ENCODE results near the gene VSX1.

Gene VSX1

DNA sequence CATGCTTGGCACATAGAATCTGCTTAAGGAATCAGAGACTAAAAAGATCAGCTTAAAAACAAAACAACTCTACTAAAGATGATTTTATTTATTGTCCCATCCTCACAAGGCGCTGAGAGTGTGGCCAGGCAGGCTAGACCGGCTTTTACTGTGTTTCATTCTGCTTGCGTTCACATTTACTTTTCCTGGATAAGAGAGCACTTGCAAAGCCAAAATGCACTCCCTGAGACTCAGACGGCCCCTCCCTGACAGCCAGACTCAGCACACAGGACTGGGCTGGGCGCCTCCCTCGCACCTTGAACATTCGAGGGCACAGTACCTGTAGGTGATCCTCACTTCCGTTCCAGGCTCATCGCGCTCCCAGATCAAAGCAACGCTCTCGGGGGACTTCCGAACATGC, 34.2 kb downstream of the VSX1 start:
- no peak overlapping the region for H3K4me3 ChIP-seq (ENCODE audit: low read depth in 1 of 5, low read length in 5 of 5)
- H3K4me1 ChIP-seq (ENCODE audit: control insufficient read depth in 5 of 5, insufficient read depth in 5 of 5, low read length in 5 of 5), result peaks cover 16 to 57% (median 47%) of the 10 kb centered on the region in 5 donors
- H3K27ac ChIP-seq (ENCODE audit: low read depth, low read length), result no peak overlapping the region
- no peaks in the 10 kb centered on the region for H3K9me3 ChIP-seq (ENCODE audit: control insufficient read depth in 5 of 5, low read length in 5 of 5)
- H3K27me3 ChIP-seq (ENCODE audit: control insufficient read depth in 5 of 5, insufficient read depth in 4 of 5, low read length in 5 of 5), result no peaks in the 10 kb centered on the region
- peaks cover 0 to 26% (median 17%) of the 10 kb centered on the region in 5 donors for H3K36me3 ChIP-seq (ENCODE audit: control insufficient read depth in 5 of 5, insufficient read depth in 5 of 5, low read length in 5 of 5)
- H3K9ac ChIP-seq (ENCODE audit: low read length in 5 of 5), result no peak overlapping the region

GRCh38 chr20:25046736-25047666, 34.9 kb downstream of the VSX1 start:
- Histone ChIP-seq H3K4me1 (ENCODE audit: control insufficient read depth in 5 of 5, insufficient read depth in 5 of 5, low read length in 5 of 5) (peaks cover 14 to 57% (median 47%) of the 10 kb centered on the region in 5 donors), H3K27ac (ENCODE audit: low read depth, low read length) (no peak overlapping the region), H3K9me3 (ENCODE audit: control insufficient read depth in 5 of 5, low read length in 5 of 5) (no peaks in the 10 kb centered on the region), H3K4me3 (ENCODE audit: low read depth in 1 of 5, low read length in 5 of 5) (no peak overlapping the region), H3K36me3 (ENCODE audit: control insufficient read depth in 5 of 5, insufficient read depth in 5 of 5, low read length in 5 of 5) (peaks cover 0 to 26% (median 17%) of the 10 kb centered on the region in 5 donors), H3K9ac (ENCODE audit: low read length in 5 of 5) (no peak overlapping the region), H3K27me3 (ENCODE audit: control insufficient read depth in 5 of 5, insufficient read depth in 4 of 5, low read length in 5 of 5) (no peaks in the 10 kb centered on the region)

DNA sequence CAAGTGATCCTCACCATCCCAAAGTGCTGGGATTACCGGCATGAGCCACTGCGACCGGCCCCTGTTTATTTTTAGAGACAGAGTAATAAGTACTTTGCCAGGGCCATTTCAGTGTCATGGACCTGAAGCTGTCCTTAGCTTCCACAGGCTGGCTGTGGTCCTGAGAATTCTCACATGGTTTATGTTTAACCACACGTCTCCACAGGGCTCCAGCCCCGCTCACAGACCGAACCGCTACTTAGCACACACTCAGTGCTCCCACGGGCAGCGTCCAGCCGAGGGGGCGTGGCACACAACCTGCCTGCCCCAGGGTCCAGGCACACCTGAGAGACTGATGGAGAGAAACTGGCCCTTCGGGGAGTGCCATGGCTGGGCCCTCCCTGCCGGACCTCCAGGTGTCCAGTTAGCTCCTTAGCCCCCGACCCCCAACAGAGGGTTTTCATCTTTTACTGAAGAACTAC, 35.7 kb downstream of the VSX1 start:
- Histone ChIP-seq H3K4me3 (ENCODE audit: low read depth in 1 of 5, low read length in 5 of 5) (no peak overlapping the region), H3K9ac (ENCODE audit: low read length in 5 of 5) (no peak overlapping the region), H3K4me1 (ENCODE audit: control insufficient read depth in 5 of 5, insufficient read depth in 5 of 5, low read length in 5 of 5) (peaks cover 14 to 57% (median 41%) of the 10 kb centered on the region in 5 donors), H3K9me3 (ENCODE audit: control insufficient read depth in 5 of 5, low read length in 5 of 5) (no peaks in the 10 kb centered on the region), H3K36me3 (ENCODE audit: control insufficient read depth in 5 of 5, insufficient read depth in 5 of 5, low read length in 5 of 5) (peaks cover 0 to 26% (median 17%) of the 10 kb centered on the region in 5 donors), H3K27me3 (ENCODE audit: control insufficient read depth in 5 of 5, insufficient read depth in 4 of 5, low read length in 5 of 5) (no peaks in the 10 kb centered on the region), H3K27ac (ENCODE audit: low read depth, low read length) (no peak overlapping the region)

GRCh38 chr20:25045343-25045712, 36.6 kb downstream of the VSX1 start:
- Histone ChIP-seq H3K27ac (ENCODE audit: low read depth, low read length) (peak overlapping the region; percentile 16), H3K4me1 (ENCODE audit: control insufficient read depth in 5 of 5, insufficient read depth in 5 of 5, low read length in 5 of 5) (peaks cover 14 to 55% (median 41%) of the 10 kb centered on the region in 5 donors), H3K27me3 (ENCODE audit: control insufficient read depth in 5 of 5, insufficient read depth in 4 of 5, low read length in 5 of 5) (no peaks in the 10 kb centered on the region), H3K9ac (ENCODE audit: low read length in 5 of 5) (peak overlapping the region in 1 of 5 donors; percentile 4), H3K9me3 (ENCODE audit: control insufficient read depth in 5 of 5, low read length in 5 of 5) (no peaks in the 10 kb centered on the region), H3K36me3 (ENCODE audit: control insufficient read depth in 5 of 5, insufficient read depth in 5 of 5, low read length in 5 of 5) (peaks cover 0 to 26% (median 17%) of the 10 kb centered on the region in 5 donors), H3K4me3 (ENCODE audit: low read depth in 1 of 5, low read length in 5 of 5) (peak overlapping the region in 1 of 5 donors; percentile 6)

DNA sequence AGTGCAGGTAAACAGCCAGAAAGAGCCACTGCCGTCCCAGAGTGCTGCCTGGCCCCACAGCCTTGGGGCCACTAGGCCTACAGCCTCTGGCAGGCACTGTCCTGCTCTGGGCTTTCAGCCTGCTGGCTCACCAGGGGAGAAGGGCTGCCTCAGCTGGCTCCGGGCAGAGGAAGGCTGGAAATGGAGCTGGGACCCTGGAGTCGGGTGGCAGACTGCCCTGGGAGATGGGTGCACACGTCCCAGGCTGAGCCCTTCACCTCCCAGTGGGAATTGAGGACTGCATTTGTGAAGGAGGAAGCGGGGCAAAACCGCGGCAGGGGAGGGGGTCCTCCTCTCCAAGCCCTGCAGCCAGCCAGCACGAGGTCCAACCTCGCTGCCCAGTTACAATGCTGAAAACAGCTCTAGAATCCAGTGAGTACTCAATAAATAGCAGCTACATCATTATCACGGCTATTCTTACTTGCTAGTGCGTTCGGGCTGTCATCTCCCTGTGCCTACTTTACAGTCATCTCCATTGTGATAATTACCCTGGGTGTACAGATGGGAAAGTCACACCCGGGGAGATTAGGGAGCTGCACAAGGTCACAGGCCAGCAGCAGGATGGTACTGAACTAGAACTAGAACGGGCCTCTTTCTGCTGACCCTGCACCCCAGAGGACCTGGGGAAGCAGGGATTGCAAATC, 37.1 kb downstream of the VSX1 start:
- Histone ChIP-seq H3K9ac (ENCODE audit: low read length in 5 of 5) (peak overlapping the region in 2 of 5 donors; percentile 4 to 37), H3K4me1 (ENCODE audit: control insufficient read depth in 5 of 5, insufficient read depth in 5 of 5, low read length in 5 of 5) (peaks cover 19 to 60% (median 46%) of the 10 kb centered on the region in 5 donors), H3K9me3 (ENCODE audit: control insufficient read depth in 5 of 5, low read length in 5 of 5) (no peaks in the 10 kb centered on the region), H3K36me3 (ENCODE audit: control insufficient read depth in 5 of 5, insufficient read depth in 5 of 5, low read length in 5 of 5) (peaks cover 0 to 26% (median 17%) of the 10 kb centered on the region in 5 donors), H3K27me3 (ENCODE audit: control insufficient read depth in 5 of 5, insufficient read depth in 4 of 5, low read length in 5 of 5) (no peaks in the 10 kb centered on the region), H3K27ac (ENCODE audit: low read depth, low read length) (peak overlapping the region; percentile 16), H3K4me3 (ENCODE audit: low read depth in 1 of 5, low read length in 5 of 5) (peak overlapping the region in 1 of 5 donors; percentile 6)

GRCh38 chr20:25044261-25044560, 37.7 kb downstream of the VSX1 start:
- H3K27ac ChIP-seq (ENCODE audit: low read depth, low read length), result no peak overlapping the region
- peaks cover 24 to 66% (median 52%) of the 10 kb centered on the region in 5 donors for H3K4me1 ChIP-seq (ENCODE audit: control insufficient read depth in 5 of 5, insufficient read depth in 5 of 5, low read length in 5 of 5)
- no peaks in the 10 kb centered on the region for H3K9me3 ChIP-seq (ENCODE audit: control insufficient read depth in 5 of 5, low read length in 5 of 5)
- no peak overlapping the region for H3K4me3 ChIP-seq (ENCODE audit: low read depth in 1 of 5, low read length in 5 of 5)
- no peak overlapping the region for H3K9ac ChIP-seq (ENCODE audit: low read length in 5 of 5)
- no peaks in the 10 kb centered on the region for H3K27me3 ChIP-seq (ENCODE audit: control insufficient read depth in 5 of 5, insufficient read depth in 4 of 5, low read length in 5 of 5)
- H3K36me3 ChIP-seq (ENCODE audit: control insufficient read depth in 5 of 5, insufficient read depth in 5 of 5, low read length in 5 of 5), result peaks cover 0 to 26% (median 17%) of the 10 kb centered on the region in 5 donors

DNA sequence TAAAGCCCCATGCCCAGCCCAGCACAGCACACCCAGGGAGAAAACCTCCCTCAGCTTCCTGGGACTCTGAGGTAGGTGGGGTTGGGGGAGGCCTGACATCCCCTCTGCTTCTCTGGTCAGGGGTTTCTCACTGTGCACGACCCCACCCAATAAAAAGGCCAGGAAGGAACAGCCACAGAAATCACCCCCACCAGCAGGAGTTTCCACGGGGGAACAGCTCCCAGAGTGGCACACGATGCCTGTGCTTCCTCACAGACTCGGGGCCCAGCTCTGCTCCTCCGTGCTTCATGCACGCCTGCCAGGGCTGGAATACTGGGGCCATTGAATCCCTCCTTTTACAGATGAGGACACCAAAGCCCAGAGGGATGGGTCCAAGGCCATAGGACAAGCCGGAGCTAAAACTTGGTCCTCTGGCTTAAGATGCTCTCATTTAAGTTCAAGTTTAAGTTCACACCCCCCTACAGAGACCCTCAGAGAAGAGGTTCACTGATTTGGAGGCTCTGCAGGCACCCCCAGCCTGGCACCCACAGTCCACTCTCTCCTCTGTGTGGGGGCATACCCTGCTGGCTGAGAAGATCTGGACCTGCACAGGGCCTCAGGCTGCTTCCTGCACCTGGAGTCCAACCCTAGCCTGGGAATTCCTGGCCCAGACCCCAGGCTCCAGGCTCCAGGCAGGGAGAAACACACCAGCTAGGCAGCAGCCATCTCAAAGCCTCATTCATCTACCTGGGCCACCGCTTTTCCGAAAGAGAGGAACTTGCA, 38.3 kb downstream of the VSX1 start:
- peak overlapping the region; percentile 62 for H3K27ac ChIP-seq (ENCODE audit: low read depth, low read length)
- no peaks in the 10 kb centered on the region for H3K27me3 ChIP-seq (ENCODE audit: control insufficient read depth in 5 of 5, insufficient read depth in 4 of 5, low read length in 5 of 5)
- peak overlapping the region in 1 of 5 donors; percentile 63 for H3K9ac ChIP-seq (ENCODE audit: low read length in 5 of 5)
- no peaks in the 10 kb centered on the region for H3K9me3 ChIP-seq (ENCODE audit: control insufficient read depth in 5 of 5, low read length in 5 of 5)
- peaks cover 0 to 26% (median 17%) of the 10 kb centered on the region in 5 donors for H3K36me3 ChIP-seq (ENCODE audit: control insufficient read depth in 5 of 5, insufficient read depth in 5 of 5, low read length in 5 of 5)
- H3K4me3 ChIP-seq (ENCODE audit: low read depth in 1 of 5, low read length in 5 of 5), result no peak overlapping the region
- peaks cover 28 to 71% (median 58%) of the 10 kb centered on the region in 5 donors for H3K4me1 ChIP-seq (ENCODE audit: control insufficient read depth in 5 of 5, insufficient read depth in 5 of 5, low read length in 5 of 5)

DNA sequence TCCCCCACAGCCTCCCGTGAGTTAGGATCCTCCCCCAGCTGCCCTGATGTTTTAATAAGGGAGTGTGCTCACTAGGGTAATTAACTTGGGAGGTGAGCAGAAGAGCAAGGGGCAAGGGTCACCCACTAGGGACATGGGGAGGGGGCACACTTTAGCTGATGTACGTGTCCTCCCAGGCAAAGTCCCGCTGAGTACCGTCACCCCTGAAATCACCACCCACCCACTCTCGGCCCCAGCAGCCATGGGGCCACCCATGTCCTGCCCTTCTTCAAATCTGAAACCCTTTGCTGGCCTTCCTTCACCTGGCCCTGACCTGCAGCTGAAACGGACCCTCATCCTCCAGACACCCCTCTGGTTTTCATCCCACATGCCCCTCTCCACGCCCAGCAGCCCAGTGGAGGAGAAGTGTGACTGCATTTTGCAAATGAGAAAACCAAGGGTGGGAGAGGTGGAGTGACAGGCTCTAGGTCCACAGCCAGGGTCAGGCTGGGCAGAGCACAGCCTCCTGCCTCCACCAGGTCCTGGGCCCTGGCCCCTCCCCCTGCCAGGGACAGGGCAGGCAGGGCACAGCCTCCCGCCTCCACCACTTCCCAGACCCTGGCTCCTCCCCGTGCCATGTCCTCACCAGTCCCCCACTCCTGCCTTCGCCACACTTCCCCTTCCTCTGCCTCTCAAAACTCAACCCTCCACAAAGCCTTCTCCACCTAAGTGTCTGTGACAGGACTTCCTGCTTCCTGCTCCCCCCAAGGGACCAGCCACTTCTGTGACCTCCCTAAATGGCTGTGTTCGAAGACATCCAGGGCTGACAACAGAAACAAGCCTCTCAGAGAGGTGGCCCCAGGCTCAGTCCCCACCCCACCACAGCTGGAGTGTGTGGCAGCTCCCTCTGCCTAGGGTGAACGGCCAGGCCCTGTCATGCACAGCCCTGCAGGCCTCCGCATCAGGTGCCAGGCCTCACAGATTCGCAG, 39.1 kb downstream of the VSX1 start:
- H3K4me1 ChIP-seq (ENCODE audit: control insufficient read depth in 5 of 5, insufficient read depth in 5 of 5, low read length in 5 of 5), result peaks cover 30 to 75% (median 66%) of the 10 kb centered on the region in 5 donors
- H3K9me3 ChIP-seq (ENCODE audit: control insufficient read depth in 5 of 5, low read length in 5 of 5), result no peaks in the 10 kb centered on the region
- peak overlapping the region; percentile 62 for H3K27ac ChIP-seq (ENCODE audit: low read depth, low read length)
- H3K27me3 ChIP-seq (ENCODE audit: control insufficient read depth in 5 of 5, insufficient read depth in 4 of 5, low read length in 5 of 5), result no peaks in the 10 kb centered on the region
- peak overlapping the region in 1 of 5 donors; percentile 63 for H3K9ac ChIP-seq (ENCODE audit: low read length in 5 of 5)
- H3K36me3 ChIP-seq (ENCODE audit: control insufficient read depth in 5 of 5, insufficient read depth in 5 of 5, low read length in 5 of 5), result peaks cover 0 to 23% (median 17%) of the 10 kb centered on the region in 5 donors
- no peak overlapping the region for H3K4me3 ChIP-seq (ENCODE audit: low read depth in 1 of 5, low read length in 5 of 5)
